ENCODE results near the gene NUP85.
"Not testable (repeated sequence)": the region's sequence is repeated elsewhere in the genome, so short reads cannot be mapped to it uniquely, and the experiment has no call there.

Gene NUP85

DNA sequence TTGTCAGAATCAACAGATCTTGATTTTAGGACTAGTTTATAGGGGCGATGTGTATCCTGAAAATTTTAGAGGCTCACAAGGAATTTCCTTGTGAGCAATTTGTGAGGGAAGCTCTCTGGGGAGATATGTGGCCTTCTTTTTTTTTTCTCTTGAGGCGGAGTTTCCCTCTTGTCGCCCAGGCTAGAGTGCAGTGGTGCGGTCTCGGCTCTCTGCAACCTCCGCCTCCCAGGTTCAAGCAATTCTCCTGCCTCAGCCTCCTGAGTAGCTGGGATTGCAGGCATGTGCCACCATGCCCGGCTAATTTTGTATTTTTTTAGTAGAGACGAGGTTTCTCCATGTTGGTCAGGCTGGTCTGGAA is 1.6 kb downstream of the NUP85 start:
- DNase-seq = not testable (repeated sequence)

DNA sequence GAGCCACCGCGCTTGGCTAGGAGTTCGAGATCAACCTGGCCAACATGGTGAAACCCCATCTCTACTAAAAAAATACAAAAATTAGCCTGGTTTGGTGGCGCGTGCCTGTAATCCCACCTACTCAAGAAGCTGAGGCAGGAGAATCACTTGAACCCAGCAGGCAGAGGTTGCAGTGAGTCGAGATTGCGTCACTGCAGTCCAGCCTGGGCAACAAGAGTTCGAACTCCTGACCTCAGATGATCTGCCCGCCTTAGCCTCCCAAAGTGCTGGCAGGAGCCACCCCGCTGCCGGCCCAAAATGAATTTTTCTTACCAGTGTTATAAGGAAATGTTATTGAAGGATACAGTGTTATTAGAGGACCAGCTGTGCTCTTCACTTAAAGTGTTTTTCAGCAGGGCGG is 2.3 kb downstream of the NUP85 start:
- no peak for DNase-seq

DNA sequence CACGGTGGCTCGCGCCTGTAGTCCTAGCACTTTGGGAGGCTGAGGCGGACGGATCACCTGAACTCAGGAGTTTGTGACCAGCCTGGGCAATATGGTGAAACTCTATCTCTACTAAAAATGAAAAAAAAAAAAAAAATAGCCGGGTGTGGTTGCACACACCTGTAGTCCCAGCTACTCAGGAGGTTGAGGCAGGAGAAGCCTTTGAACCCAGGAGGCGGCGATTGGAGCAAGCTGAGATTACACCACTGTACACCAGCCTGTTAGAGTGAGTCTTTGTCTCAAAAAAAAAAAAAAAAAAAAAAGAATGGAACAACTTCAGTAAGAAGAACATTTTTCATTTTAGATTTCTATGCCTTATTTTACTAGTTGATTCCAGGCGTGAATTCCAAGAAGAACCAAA is 2.7 kb downstream of the NUP85 start:
- DNase-seq = no peak

DNA sequence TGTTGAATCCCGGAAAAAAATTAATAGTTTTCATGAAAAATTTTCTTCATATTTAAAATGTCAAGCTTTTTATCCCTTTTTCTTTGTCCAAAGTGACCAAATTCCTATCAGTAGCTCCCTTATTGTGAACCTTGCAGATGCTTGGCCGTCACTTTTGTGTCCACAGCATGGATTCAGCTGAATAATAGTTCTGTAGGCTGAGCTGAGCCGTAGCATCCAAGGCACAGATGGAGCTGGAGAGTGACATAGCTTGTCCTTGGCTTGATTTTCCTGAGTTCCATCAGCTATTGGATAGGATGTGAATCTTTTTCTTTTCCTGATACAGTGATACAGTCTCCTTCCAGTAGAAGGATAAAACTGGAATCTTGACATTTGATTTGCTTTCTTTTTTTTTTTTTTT is 3.6 kb downstream of the NUP85 start:
- no peak for DNase-seq

DNA sequence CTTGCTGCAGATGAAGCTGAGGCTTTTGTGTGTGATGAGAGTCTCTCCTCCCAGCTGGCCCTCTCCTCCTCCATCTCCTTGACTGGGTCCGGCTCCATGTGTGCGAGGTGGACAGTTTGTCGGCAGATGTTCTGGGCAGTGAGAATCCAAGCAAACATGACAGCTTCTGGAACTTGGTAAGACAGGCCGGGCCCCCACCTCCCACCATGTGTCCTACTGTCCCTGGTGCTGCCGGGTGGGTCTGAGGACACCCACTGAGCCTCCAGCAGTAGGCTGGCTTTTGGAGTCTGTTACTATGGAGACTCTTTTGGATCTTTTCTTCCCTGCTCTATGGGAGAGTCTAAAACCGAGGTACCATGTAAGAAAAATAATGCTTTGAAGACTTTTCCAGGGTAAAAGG is 12.7 kb downstream of the NUP85 start:
- no peak for DNase-seq

DNA sequence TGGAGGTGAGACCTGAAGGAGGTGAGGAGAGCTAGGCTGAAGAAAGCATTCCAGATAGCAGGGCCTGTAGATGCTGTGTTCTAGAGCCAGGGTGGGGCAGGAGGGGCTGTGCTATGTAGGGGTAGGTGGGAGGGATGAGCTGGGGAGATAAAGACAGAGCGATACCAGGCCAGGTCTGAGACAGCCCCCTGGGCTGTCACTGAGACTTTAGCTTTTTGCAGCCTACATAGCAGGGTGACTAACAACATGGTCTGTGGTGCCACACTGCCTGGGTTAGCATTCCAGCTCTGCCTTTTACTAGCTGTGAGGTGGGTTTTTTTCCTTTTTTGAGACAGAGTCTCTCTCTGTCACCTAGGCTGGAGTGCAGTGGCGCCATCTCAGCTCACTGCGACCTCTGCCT is 14.3 kb downstream of the NUP85 start:
- no peak for DNase-seq

DNA sequence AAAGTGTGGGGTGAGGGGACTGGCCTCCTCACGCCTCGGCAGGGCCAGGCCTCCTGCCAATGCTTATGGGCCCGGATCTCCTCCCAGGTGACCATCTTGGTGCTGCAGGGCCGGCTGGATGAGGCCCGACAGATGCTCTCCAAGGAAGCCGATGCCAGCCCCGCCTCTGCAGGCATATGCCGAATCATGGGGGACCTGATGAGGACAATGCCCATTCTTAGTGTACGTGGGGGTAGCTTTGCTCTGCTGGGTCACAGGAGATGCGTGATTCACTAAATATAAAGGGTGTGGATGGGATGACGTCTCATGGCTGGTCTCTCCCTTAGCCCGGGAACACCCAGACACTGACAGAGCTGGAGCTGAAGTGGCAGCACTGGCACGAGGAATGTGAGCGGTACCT is 19.5 kb downstream of the NUP85 start:
- DNase-seq = no peak

DNA sequence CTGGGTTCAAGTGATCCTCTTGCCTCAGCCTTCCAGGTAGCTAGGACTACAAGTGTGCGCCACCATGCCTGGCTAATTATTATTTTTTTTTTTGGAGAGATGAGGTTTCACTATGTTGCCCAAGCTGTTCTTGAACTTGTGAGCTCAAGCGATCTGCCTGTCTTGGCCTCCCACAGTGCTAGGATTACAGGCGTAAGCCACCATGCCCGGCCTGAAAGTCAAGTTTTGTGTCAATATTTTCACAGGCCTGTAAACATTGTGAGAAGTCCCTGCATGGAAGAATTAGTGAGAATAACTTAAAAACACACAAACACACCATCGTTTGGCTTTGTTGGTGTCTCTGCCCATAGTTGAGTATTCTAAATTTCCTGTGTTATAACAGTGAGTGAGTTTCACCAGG is 22.2 kb downstream of the NUP85 start:
- DNase-seq = no peak

DNA sequence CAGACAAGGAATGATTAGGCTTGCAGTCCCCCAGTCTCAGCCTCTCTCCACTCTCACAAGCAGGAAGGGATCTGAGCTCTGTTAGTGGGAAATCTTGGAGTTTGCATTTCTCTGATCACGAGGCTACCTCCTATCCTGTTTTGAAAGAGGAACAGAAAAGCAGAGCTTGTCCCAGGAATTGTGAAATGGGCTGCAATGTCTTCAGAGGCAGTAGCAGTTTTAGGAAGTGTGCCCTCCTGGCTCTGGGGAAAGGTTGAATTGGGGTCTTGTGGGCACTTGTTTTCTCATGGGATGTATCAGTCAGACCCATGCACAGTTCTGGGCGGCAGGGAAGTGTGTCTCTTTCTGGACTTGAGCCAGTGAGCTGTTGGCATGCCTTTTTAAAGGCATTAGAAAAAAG is 22.8 kb downstream of the NUP85 start:
- DNase-seq = peak; percentile 62

DNA sequence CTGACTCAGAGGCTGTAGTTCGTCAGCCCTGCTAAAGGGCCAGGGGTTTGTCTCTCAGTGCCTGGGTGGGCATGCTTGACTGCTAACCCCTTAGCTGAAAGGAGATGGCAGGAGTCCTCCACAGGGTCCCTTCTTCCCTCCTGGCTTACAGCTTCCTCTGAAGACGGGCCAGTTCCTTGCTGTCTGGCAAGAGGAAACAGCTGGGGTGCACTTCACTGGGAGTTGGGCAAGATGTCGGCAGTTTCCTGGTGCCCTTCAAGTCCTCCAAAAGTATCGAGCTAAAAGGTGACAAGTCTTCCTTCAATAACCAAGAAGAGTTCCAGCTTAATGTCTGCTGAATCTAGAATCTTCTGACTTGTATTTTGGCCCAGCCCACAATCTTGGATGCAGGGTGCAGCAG is 23.4 kb downstream of the NUP85 start:
- peak; percentile 63 for DNase-seq

DNA sequence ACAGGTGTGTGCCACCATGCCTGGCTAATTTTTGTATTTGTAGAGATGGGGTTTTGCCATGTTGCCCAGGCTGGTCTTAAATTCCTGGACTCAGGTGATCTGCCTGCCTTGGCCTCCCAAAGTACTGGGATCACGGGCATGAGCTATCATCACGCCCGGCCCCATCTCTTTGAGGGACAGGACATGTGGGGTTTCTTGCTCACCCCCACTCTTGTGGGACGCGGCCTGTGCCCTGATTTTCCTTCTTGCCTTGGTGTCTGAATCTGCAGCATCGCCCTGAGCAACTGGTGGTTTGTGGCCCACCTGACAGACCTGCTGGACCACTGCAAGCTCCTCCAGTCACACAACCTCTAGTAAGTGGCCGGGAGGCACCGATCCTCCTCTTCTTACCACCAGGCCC is 25.6 kb downstream of the NUP85 start:
- no peak for DNase-seq

DNA sequence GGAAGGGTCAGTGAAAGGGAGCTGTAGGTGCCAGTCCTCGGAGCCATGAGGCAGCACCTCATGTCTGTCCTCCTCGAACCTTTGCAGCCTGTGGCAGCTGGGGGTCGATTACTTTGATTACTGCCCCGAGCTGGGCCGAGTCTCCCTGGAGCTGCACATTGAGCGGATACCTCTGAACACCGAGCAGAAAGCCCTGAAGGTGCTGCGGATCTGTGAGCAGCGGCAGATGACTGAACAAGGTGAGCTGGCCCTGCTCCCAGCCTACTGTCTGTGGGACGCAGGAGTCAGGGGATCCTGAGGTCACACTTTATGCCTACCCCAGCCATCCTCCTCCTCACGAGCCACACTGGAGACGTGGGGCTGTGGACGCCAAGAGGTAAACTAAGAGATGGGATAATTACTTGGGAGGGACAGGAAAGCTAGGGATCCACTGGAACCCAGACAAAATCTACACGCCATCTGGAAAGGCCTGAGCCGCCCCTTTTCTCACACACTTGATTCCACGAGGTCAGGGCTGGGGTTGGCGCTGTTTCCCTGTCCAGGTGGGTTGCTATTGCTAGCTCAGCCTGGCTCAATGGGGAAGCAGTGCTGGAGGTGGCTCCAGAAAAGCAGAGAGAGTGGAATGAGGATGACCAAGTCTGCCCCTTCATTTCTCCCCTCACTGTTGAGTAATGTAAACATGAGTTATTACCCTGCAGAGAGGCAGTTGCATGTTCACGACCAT is 26.4 kb downstream of the NUP85 start:
- no peak for DNase-seq

DNA sequence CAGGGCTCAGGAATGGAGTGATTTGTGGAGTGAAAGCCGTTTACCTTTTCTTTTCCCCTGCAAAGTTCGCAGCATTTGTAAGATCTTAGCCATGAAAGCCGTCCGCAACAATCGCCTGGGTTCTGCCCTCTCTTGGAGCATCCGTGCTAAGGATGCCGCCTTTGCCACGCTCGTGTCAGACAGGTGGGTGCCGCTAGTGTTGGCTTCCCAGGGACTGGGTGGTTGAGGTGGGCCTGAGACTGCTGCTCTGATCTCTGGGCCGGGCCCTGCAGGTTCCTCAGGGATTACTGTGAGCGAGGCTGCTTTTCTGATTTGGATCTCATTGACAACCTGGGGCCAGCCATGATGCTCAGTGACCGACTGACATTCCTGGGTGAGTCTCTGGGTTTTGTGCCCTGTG is 27.3 kb downstream of the NUP85 start:
- DNase-seq = no peak

DNA sequence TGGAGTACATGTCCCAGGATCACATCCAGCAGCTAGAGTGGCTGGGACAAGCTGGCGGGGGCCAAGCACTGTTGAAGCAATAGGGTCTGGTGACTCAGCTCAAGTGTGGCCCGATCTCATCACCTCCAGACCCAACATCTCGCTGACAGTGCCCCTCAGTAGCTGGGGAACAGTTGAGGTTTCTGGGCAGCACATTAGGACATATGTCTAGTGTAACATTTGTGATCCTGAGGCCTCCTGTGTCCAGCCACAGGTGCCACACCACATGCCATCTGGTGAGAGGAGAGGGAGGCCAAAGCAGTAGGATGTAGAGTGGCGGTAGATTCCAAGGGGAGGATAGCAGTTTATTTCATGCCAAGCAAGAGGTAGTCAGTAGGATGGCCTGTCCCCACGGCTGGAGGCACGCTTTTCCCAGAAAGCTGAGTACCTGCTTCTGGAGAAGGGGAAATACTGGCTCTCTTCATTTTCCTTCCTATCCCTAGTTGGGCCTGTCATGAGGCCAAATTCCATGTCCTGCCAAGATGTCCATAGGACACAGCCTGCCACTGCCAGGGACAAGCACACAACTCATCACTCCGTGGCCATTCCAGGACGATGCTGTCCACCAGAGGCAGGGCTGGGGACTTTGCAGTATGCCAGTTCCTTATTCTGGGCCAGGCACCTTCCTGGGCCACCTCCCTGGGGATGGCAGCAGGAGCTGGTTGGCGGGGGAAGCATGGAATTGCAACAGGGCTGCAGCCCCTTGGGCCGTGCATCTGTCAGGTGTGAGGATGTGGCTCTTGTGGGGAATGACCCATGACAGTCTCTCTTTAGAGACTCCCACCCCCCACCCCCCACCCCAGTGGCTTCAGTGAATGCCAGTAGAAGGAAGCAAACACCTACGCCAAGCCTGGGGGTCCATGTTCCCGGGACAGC is 31.9 kb downstream of the NUP85 start:
- no peak for DNase-seq

DNA sequence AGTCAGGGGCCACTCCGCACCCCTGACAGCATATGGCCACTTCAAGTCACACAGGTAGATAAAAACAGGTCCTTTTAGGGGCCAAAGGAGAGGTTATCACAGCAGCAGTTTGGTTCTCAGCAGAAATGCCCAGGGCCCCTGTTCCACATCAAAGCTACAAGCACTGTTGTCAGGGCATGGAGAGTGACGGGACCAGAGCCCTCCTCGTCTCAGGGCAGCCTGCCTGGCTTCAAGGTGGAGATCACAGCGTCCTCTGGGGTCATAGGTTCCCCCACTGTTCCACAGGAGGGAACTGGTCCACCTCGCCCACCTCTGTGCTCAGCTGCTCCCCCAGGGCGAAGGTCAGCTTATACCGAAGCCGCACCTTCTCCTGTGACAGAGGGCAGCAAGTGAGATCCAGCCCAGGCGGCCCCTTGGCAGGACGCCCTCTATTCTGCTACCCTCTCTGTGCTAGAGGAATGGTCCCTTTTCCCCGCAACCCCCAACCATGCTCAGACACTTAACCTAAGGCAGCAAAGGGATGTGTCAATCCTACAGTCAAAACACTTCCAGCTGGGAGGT is 32.6 kb downstream of the NUP85 start:
- DNase-seq = no peak

DNA sequence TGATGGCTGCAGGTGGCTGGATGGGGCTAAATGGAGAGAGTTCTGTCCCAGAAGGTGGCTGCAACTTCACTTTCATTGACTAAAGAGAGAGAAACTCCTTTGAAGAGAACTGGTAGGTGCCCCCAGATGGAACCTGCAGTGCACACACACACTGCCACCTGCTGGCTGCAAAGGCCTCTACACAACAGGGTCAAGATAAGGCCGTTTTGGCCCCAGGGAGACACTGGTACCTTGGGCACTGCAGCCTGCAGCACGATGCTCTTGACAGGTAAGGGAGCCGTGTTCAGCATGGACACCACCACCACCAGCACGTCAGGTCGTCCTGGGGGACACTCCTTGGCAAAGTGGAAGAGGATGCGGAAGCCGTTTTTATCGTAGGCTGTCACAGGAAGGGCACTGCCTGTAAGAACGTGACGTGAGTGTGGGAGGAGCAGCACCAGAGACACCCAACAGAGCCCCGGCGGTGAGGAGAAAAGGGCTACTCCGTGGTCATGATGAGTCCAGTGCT is 33.3 kb downstream of the NUP85 start:
- DNase-seq = peak; percentile 33

DNA sequence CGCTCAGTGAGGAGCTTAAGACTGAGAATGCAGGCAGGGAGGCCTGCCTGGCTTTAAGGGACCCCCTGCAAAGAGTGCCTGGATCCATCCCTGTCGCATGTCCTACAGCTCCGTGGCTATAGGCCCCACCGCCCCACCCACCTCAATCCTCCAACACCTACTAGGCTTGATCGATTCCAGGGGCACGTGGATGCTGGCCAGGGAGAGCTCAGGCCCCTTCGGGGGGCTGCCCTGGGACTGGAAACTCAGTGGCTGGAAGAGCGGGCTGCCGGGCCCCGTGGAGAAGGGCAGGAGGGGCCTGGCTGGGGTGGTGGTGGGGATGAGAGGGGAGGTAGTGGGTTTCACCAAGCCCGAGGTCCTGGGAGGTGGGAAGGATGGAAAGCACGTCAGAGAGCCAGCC is 33.7 kb downstream of the NUP85 start:
- DNase-seq = no peak

DNA sequence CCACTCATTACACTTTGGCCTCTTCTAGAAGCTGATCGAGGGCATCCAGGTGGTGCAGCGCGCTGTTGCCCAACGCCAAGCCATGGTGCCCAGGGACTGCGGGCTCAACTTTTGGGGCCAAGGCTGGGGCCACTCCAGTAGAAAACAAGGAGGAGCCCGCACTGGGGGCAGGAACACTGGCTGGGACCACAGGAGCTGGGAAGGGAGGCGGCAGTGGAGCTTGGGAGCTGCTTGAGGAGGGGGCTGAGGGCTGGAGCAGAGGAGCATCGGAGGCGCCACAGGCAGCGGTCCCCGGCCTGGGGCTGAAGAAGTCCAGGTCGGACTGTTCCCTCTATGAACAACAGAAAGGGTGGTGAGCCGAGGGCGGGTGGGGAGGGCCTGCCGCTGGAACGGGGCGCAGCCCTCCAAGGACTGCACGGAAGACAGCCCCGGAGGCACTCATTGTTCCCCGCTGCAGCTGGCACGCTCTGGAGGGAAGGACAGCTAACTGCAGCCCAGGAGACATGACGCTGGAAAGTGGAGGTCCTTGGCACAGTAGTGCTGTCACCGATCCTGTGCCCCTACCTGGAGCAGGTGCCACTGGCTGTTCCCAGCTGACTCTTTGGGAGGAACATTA is 34.4 kb downstream of the NUP85 start:
- DNase-seq = no peak

DNA sequence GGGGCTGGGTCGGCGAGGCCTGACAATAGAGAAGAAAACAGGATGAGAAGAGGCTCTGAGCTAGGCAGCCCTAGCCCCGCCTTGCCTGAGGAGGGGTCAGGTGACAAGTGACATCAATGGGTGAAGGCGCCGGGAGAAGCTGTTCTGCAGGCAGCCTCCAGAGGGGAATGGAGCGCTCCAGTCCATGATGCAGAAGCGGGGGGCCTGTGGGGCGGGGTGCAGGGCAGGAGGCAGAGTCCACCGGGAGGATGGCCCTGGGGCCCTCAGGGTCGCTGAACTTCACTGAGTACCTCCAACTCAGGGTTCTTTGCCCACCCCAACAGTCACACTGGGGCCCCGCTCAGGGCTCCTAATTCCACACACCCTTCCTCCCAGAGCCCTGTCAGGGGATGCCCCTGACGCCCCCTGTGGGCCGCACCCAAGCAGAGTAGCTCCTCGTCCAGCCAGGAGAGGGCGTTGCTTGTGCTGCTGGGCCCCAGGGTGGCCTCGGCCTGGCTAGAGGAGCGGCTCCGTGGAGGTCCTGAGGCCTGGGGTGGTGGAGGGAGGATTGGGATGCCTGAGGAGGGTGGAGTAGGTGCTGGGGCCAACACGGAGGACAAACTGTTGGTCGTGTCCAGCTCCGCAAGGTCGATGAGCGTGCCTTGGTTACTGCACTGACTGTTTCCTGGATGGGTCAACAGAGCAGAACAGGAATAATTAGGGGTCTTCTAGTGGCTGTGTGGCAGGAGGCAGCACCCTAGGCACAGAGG is 35.1 kb downstream of the NUP85 start:
- no peak for DNase-seq

DNA sequence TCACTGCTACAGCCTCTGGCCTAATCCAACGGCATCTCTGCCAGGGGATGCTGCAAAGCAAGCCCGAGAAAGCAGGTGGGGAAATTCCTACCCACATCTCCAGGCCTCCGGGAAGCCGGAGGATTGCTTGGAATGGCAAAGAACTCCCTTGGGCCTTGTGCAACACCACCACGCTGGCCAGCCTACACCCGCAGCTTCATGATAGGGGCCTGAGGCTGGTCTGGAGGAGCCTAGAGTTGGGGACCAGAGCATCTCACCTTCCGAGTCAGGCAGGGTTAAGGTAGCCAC is 35.6 kb downstream of the NUP85 start:
- DNase-seq = no peak

DNA sequence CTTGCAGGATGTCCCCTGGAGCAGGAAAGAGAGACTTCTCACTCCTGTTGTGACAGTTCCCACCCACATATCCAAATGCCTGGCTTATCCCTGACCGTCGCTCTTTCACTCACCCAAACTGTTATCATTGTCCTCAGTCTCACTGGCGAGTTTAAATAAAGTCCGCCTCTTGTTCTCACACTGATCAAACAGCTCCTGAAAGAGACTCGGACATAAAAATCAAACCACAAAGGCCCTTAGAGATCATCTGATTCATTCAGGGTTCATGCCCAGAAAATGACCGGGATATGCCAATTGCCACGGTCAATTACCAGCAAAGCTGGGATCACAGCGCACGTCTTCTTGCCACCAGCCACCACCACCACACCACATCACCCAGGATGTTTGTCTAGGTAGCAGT is 36.0 kb downstream of the NUP85 start:
- no peak for DNase-seq

DNA sequence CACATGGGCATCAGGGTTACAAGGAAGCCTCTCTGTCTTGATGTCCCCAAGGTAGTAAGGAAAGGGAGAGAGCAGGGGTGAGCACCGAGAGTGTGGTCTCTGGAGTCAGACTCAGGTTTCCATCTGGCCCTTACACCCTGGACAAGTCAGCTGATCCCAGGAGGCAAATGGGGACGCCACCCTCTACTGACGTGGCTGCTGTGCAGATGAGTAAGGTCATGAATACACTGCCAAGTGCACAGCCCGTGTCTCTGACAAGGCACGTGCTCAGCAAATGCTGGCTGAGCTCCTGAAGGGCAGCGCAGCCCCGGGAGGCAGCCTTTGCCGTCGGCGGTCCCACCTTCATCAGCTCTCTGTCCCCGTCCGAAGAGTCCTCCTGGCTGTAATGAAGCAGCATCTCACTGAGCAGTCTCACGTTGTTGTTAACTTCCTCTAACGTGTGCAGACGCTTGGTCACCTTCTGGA is 36.5 kb downstream of the NUP85 start:
- DNase-seq = no peak

DNA sequence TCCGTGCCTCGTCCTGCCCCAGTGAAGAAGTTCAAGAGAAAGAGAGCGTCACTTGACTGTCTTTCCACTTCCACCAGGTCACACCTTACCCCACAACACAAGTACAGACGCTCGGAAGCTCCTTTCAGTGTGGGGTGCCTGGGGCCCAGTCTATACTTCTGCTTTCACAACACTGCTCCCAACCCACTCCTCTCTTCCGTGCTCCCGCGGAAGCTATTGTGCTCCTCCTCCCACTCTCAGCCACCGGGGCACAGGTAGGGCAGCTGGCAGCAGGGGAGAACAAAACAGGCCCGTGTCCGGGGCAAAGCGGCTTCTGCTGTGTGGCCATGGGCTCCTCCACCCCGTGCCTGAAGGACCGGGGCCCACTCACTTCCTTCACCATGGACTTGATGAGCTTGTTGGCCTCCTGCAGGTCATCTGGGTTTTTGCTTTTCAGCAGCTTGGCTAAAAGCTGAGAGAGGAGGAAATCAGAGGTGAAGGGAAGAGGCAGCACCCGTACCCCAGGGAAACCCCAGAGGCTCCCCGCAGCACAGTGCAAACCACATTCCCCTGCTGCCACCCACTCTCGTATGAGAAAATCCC is 37.1 kb downstream of the NUP85 start:
- DNase-seq = no peak

Measured in GF-D8 (cell line).